Adrenal gland (tissue), 5 donors: ENCODE data around the gene FCN2.

Source experiments
- CTCF ChIP-seq, 6 experiments: fragments of 450-650 bp in 4 of 6; fragments of 200-600 bp in 2 of 6; sonication (generic) in 1 of 6; IDR thresholded peaks; 1 replicate in 5 of 6; 2 replicates in 1 of 6; pipeline versions ENCODE4 v1.5.1 to v1.8.0; 2016 to 2021; ENCODE audit warnings: antibody characterized with exemption in 6 of 6, mild to moderate bottlenecking in 2 of 6, moderate library complexity in 1 of 6
- POLR2A ChIP-seq, 2 donors: fragments of 450-650 bp; IDR thresholded peaks; one replicate each; pipeline ENCODE4 v1.6.1; 2017; ENCODE audit warnings: antibody characterized with exemption in 2 of 2, mild to moderate bottlenecking in 2 of 2, moderate library complexity in 1 of 2
- donor health status: DM: no; HTN: no; CAD: no.

DNA sequence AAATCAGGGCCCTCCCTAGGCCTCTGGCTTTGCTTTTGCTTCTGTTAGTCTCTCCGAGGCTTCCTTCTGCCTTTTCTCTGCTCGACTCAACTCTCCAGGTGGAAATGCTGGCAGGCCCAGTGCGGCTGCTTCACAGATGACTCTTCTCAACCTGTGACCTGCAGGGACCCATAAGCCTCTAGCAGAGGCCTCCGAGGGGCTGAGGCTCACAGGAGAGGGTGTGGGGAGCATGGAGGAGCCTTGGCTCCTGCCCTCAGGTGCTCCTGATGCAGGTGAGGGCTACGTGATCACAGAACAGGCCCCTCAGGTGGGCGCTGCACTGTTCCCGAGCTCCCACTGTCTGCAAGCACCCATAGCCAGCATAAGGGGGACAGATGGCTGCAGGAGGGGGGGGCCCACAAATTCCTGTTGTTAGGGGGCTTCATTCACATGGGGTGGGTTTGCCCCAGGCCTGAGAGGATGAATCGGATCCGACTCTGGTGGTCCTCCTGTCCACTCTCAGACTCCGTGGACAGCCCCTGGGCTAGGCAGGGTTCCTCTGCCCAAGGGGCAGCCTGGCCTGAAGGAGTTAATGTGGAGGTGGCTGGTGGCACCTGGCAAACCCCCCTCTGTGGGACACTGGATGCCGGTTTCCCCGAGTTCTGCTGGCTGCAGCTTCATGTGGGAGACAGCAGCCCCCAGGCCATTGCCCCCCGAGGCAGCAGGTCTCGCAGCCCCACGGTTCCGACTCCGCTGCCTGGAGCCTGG, 10.9 kb upstream of the FCN2 start:
- TF ChIP-seq POLR2A (IDR thresholded peaks at IDR 0.05) (no peak), CTCF (IDR thresholded peaks at IDR 0.05) (no peak)
